GM12865 (cell line): Measurements from ENCODE around the gene RBM26.

Source experiments
- DNase-seq: peaks from one replicate; pipeline ENCODE4 v3.0.0; 2010; ENCODE audit warnings: low read depth
- H3K4me3 ChIP-seq: 2 replicates; pipeline ENCODE4 v1.5.1; 2011; ENCODE audit warnings: mild to moderate bottlenecking, low read depth, low read length, control low read depth
- TF ChIP-seq, protein P1 (sequence below): IDR thresholded peaks from 2 replicates; pipeline ENCODE4 v1.5.1; 2011; ENCODE audit warnings: low read length, control low read depth, low read depth, inconsistent platforms; ENCODE audit not compliant: insufficient read depth; ENCODE audit errors: missing control alignments

Gene RBM26

DNA sequence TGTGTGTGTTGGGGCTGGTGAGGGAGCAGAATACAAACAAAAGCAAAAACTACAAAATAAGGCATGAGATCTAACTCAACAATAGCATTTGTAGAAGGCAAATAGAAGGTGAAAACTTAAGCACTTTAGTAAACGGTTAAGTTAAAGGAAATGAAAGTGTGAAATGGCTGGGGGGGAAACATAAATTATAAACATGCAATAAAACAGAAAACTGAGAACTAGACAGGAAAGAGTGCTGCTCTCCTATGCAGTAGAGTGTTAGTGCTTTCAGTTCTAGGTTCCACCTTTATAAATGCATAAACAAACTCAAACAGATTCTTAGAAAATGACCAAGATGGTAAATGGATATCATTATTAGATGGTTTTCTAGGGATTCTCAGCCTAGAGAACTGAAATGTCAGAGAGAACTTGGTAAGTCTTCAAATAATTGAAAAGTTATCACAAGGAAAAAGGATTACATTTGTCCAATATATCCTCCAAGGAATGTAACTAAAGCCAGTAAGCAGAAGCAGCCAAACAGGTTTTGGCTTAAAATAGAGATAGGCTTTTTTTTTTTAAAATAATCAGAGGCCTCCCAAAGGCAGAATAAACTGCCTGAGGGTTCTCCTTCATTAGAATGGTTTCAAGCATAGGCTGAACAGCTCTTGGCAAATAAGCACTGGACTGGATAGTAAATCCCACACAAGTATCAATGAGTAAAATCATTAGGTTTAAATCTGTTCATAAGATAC lies 23.3 kb downstream of the RBM26 start:
- TF ChIP-seq, protein P1, sequence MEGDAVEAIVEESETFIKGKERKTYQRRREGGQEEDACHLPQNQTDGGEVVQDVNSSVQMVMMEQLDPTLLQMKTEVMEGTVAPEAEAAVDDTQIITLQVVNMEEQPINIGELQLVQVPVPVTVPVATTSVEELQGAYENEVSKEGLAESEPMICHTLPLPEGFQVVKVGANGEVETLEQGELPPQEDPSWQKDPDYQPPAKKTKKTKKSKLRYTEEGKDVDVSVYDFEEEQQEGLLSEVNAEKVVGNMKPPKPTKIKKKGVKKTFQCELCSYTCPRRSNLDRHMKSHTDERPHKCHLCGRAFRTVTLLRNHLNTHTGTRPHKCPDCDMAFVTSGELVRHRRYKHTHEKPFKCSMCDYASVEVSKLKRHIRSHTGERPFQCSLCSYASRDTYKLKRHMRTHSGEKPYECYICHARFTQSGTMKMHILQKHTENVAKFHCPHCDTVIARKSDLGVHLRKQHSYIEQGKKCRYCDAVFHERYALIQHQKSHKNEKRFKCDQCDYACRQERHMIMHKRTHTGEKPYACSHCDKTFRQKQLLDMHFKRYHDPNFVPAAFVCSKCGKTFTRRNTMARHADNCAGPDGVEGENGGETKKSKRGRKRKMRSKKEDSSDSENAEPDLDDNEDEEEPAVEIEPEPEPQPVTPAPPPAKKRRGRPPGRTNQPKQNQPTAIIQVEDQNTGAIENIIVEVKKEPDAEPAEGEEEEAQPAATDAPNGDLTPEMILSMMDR, result no peak
- DNase-seq, result peak; percentile 70
- H3K4me3 ChIP-seq, result peak overlapping the region; percentile 26; the same call in 1 of the 2 replicates

DNA sequence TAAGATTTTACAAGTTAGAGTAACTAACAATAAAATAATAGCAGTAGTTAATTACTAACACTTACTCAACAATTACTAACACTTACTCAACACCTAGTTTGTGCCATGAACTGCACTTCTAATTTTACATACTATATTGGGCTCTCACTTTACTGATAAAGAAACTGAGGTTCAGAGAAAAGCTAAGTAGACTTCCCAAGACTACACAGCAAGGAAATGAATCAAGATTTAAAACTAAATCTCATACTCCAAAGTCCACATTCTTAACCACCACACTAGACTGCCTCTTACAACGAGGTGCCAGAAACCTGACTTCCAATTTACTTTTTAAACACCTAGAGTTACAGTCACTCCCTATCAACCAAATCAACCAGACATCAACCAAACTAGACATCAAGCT lies 25.1 kb downstream of the RBM26 start:
- TF ChIP-seq, protein P1, result no peak
- no peak for DNase-seq
- no peak overlapping the region for H3K4me3 ChIP-seq

DNA sequence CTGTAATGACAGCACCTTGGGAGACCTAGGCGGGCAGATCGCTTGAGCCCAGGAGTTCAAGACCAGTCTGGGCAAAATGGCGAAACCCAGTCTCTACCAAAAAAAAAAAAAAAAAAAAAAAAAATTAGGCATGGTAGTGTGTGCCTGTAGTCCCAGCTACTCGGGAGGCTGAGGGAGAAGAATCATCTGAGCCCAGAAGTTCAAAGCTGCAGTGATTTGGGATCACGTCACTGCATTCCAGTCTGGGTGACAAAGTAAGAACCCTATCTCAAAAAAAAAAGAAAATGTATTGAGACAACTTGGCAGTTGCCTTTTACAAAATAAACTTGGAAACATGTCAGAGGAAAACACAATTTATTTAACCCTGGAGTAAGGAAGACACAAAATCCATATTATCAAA lies 26.8 kb downstream of the RBM26 start:
- H3K4me3 ChIP-seq, result no peak overlapping the region
- no peak for DNase-seq
- TF ChIP-seq, protein P1, result no peak

DNA sequence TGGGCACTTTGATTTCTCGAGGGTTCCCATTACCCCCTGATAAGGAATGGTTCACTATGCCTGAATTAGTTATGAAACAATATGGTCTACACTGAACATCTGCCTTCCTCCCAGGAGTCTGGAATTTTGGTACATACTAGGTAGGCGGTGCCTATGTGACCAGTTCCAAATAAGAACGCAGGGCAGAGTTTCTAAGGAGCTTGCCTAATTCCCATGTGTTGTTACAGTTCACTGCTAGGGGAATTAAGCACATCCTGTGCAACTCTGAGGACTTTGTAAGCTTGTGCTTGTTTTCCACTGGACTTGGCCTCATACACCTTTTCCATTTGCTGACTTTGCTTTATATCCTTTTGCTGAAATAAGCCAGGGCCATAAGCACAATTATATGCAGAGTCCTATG lies 29.2 kb downstream of the RBM26 start:
- H3K4me3 ChIP-seq, result no peak overlapping the region
- DNase-seq, result no peak
- TF ChIP-seq, protein P1, result no peak

DNA sequence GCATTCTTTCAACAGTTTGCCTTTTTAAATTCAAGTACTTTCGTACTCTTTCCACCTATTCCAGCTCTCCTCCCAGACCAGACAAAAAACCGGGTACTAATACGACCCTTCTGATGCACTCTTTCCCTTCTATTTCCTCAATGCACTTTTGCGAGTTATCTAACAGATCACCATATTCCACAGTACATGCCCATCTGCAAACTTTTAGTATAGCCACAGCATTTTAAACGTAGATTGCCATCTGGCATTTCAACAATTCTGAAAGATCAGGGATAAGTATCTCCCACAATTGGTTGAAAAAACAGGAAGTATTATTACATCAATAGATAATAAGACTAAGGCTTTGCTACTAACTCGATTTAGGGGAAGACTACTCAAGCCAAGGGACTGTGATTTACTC lies 31.5 kb downstream of the RBM26 start:
- DNase-seq, result no peak
- TF ChIP-seq, protein P1, result no peak
- no peak overlapping the region for H3K4me3 ChIP-seq

DNA sequence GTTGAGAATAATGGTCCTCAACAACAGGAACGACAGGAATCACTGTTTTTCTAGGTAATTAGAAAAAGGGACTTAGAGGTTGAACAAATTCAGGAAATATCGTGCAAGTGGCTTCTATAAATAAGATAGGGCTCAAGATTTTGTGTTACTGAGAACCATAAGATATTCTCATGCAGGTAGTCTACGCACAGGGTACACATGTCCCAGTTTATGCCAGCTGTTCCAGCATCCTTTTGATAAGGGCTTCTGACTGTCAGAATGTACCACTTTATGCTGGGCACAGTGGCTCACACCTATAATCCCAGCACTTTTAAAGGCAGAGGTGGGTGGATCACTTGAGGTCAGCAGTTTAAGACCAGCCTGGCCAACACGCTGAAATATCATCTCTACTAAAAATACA lies 32.1 kb downstream of the RBM26 start:
- no peak for DNase-seq
- H3K4me3 ChIP-seq, result no peak overlapping the region
- TF ChIP-seq, protein P1, result no peak

DNA sequence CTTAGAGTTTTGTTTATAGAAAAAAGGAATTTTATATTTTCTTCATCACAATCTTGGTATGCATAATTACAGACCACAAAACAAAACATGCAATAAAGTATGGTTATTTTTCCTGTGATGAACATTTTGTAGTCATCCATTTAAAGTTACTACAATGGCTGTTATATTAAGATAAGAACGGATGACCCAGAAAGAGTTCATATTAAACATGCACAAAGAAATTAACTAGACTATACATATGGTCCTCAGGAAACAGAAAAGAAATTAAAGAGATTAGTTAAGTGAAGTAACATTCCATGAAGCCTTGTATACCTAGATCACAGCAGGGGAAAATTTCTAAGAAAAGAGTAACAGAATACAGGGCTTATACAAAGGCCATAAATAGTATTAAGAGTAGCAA lies 36.8 kb downstream of the RBM26 start:
- no peak overlapping the region for H3K4me3 ChIP-seq

More for the DNA sequence above, 36.8 kb downstream of the RBM26 start:
- TF ChIP-seq, protein P1, result no peak
- DNase-seq, result no peak
